ENCODE data around the gene TCF4. TPM values are rescaled to one million over a fixed set of nuclear protein-coding genes. Genes with fewer than 3 reads are reported as not detected.

Gene TCF4
- total RNA-seq, 1 donor from 2014 or later: 15.7 TPM

GRCh38 chr18:55264108-55264507, 323.9 kb downstream of the TCF4 start:
- no peak overlapping the region for H3K4me3 ChIP-seq (ENCODE audit: low read depth, low read length)
- no peak for TF ChIP-seq CTCF (IDR thresholded peaks at IDR 0.05; ENCODE audit: insufficient read depth, low read length, poor library complexity, severe bottlenecking)
- DNase-seq (ENCODE audit: low read depth): no peak
- H3K36me3 ChIP-seq (ENCODE audit: control insufficient read depth, insufficient read depth, low read length): no peaks in the 10 kb centered on the region
- H3K27me3 ChIP-seq (ENCODE audit: control insufficient read depth, insufficient read depth, low read length): no peaks in the 10 kb centered on the region

- DNase-seq (ENCODE audit: low read depth): no peak
- H3K4me3 ChIP-seq (ENCODE audit: low read depth, low read length): no peak overlapping the region
- H3K36me3 ChIP-seq (ENCODE audit: control insufficient read depth, insufficient read depth, low read length): no peaks in the 10 kb centered on the region
- TF ChIP-seq CTCF (IDR thresholded peaks at IDR 0.05; ENCODE audit: insufficient read depth, low read length, poor library complexity, severe bottlenecking): no peak
- no peaks in the 10 kb centered on the region for H3K27me3 ChIP-seq (ENCODE audit: control insufficient read depth, insufficient read depth, low read length)
These were observed 325.9 kb downstream of the TCF4 start for GRCh38 chr18:55262021-55262560.

GRCh38 chr18:55261253-55261652, 326.7 kb downstream of the TCF4 start:
- H3K4me3 ChIP-seq (ENCODE audit: low read depth, low read length): no peak overlapping the region
- DNase-seq (ENCODE audit: low read depth): no peak
- H3K27me3 ChIP-seq (ENCODE audit: control insufficient read depth, insufficient read depth, low read length): no peaks in the 10 kb centered on the region
- H3K36me3 ChIP-seq (ENCODE audit: control insufficient read depth, insufficient read depth, low read length): no peaks in the 10 kb centered on the region
- no peak for TF ChIP-seq CTCF (IDR thresholded peaks at IDR 0.05; ENCODE audit: insufficient read depth, low read length, poor library complexity, severe bottlenecking)

GRCh38 chr18:55258088-55258487, 329.9 kb downstream of the TCF4 start:
- H3K36me3 ChIP-seq (ENCODE audit: control insufficient read depth, insufficient read depth, low read length): no peaks in the 10 kb centered on the region
- TF ChIP-seq CTCF (IDR thresholded peaks at IDR 0.05; ENCODE audit: insufficient read depth, low read length, poor library complexity, severe bottlenecking): no peak
- H3K4me3 ChIP-seq (ENCODE audit: low read depth, low read length): no peak overlapping the region
- no peak for DNase-seq (ENCODE audit: low read depth)
- no peaks in the 10 kb centered on the region for H3K27me3 ChIP-seq (ENCODE audit: control insufficient read depth, insufficient read depth, low read length)

GRCh38 chr18:55256929-55257289, 331.1 kb downstream of the TCF4 start:
- Histone ChIP-seq H3K36me3 (ENCODE audit: control insufficient read depth, insufficient read depth, low read length) (no peaks in the 10 kb centered on the region), H3K27me3 (ENCODE audit: control insufficient read depth, insufficient read depth, low read length) (no peaks in the 10 kb centered on the region), H3K4me3 (ENCODE audit: low read depth, low read length) (no peak overlapping the region)
- TF ChIP-seq CTCF (IDR thresholded peaks at IDR 0.05; ENCODE audit: insufficient read depth, low read length, poor library complexity, severe bottlenecking): no peak
- no peak for DNase-seq (ENCODE audit: low read depth)

GRCh38 chr18:55256226-55256928, 331.6 kb downstream of the TCF4 start:
- Histone ChIP-seq H3K27me3 (ENCODE audit: control insufficient read depth, insufficient read depth, low read length) (no peaks in the 10 kb centered on the region), H3K36me3 (ENCODE audit: control insufficient read depth, insufficient read depth, low read length) (no peaks in the 10 kb centered on the region), H3K4me3 (ENCODE audit: low read depth, low read length) (no peak overlapping the region)
- DNase-seq (ENCODE audit: low read depth): peak; percentile 65
- TF ChIP-seq CTCF (IDR thresholded peaks at IDR 0.05; ENCODE audit: insufficient read depth, low read length, poor library complexity, severe bottlenecking): no peak

Data from kidney epithelial cell (primary cell).